Measurements from ENCODE around the gene MFNG.
A peak's percentile ranks its signal among the peaks of the same experiment; 100 is the strongest.

MFNG gene

GRCh38 chr22:37493979-37494378, 7.8 kb upstream of the MFNG start:
- H3K4me3 ChIP-seq (ENCODE audit: control insufficient read depth, low read depth, low read length), result no peak overlapping the region
- TF ChIP-seq CTCF (conservative IDR thresholded peaks at IDR 0.05; ENCODE audit: control insufficient read depth, insufficient read depth, low read depth, low read length), result no peak
- no peak for DNase-seq (ENCODE audit: low read depth)

DNA sequence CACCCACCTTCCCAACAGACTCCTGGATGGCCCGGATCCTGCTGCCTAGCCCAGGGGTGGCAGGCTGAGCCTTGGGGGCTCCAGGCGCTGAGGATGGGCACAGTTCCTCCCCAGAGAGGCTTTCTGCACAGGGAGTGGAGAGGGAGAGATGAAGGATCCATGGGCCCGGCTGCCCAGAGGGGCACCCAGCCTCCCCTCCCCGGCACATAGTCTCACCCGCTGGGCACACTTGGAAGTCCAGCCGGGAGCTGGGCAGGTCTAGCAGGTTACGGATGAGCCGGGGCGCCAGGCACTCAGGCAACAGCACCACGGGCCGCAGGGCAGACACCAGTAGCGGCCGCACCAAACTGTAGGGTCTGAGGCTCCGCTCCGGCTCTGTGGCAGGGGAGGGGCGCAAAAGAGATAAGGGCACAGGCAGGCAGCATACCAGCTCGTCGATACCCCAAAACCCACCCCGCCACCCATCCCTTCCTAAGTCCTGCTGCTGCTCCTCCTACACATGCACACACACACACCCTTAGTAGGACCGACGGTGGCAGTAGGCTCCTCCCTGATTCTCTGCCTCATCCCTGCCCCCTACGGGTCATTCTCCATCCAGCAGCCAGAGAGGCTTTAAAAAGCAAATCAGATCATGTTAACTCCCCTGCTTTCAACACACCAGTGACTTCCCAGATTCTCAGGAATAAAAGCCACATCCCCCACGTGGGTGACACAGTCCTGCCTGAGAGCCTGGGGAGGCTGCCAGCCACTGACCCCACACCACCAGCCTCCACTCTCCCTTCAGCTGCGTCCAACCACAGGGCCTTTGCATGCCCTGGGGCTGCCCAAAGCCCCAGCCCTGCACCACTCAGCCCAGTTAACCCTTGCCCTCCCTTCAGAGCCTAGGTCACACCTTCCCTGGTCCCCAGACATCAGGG, 6.5 kb upstream of the MFNG start:
- H3K4me3 ChIP-seq (ENCODE audit: control insufficient read depth, low read depth, low read length), result no peak overlapping the region
- peak; percentile 62 for DNase-seq (ENCODE audit: low read depth)
- peak; percentile 57 for TF ChIP-seq CTCF (conservative IDR thresholded peaks at IDR 0.05; ENCODE audit: control insufficient read depth, insufficient read depth, low read depth, low read length)

GRCh38 chr22:37491559-37492427, 5.6 kb upstream of the MFNG start:
- no peak overlapping the region for H3K4me3 ChIP-seq (ENCODE audit: control insufficient read depth, low read depth, low read length)
- TF ChIP-seq CTCF (conservative IDR thresholded peaks at IDR 0.05; ENCODE audit: control insufficient read depth, insufficient read depth, low read depth, low read length), result no peak
- DNase-seq (ENCODE audit: low read depth), result no peak

- no peak for DNase-seq (ENCODE audit: low read depth)
- TF ChIP-seq CTCF (conservative IDR thresholded peaks at IDR 0.05; ENCODE audit: control insufficient read depth, insufficient read depth, low read depth, low read length), result no peak
- no peak overlapping the region for H3K4me3 ChIP-seq (ENCODE audit: control insufficient read depth, low read depth, low read length)
Measured at GRCh38 chr22:37491106-37491505, 4.9 kb upstream of the MFNG start.

GRCh38 chr22:37489983-37490382, 3.8 kb upstream of the MFNG start:
- H3K4me3 ChIP-seq (ENCODE audit: control insufficient read depth, low read depth, low read length), result no peak overlapping the region
- TF ChIP-seq CTCF (conservative IDR thresholded peaks at IDR 0.05; ENCODE audit: control insufficient read depth, insufficient read depth, low read depth, low read length), result no peak
- DNase-seq (ENCODE audit: low read depth), result no peak

DNA sequence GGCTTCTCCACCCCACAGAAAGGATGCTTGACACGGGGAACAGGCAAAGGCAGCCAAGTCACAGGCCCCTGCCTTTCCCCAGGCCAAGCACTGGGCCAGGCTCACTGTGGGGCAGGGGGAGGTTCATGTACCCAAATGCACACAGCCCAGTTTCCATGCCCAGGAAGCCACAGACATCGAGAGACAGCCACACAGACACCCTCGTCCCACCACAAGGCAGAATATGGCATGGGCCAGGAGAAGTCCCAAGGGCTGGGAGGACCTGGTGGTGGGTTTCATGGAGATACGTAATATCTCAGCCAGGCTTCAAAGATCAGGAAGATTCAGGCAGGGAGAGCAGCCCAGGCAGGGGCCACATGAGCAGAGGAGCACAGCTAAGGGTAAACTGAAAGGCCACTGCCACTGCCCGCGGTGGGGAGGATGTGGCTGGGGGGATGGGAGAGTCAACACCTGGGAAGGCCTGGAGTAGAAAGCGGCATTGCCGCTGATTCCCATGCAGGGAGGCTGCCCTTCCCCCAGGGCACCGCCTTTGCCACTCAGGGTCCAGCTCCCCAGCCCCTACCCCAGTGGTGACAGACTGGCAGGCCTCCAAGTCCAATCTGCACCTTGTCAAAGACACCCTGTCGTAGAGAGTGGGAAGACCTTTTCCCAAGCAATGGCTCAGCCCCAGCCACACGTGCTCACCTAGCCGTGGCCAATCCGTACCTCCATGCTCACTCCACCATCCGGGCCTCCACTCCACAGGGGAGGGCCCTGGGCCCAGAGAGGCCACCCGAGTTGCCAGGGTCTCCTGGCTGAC, 2.4 kb upstream of the MFNG start:
- TF ChIP-seq CTCF (conservative IDR thresholded peaks at IDR 0.05; ENCODE audit: control insufficient read depth, insufficient read depth, low read depth, low read length), result no peak
- no peak for DNase-seq (ENCODE audit: low read depth)
- no peak overlapping the region for H3K4me3 ChIP-seq (ENCODE audit: control insufficient read depth, low read depth, low read length)

All from fibroblast of mammary gland (primary cell).